Measurements from ENCODE around the gene HSD17B1. TPM values are rescaled to one million over a fixed set of nuclear protein-coding genes. Genes with fewer than 3 reads are reported as not detected.

Gene HSD17B1
- total and polyA plus RNA-seq, 2 of the 13 experiments (the other 11 are each of a cell fraction or from before 2014, with no cell fraction given): 0.54 to 0.93 TPM

DNA sequence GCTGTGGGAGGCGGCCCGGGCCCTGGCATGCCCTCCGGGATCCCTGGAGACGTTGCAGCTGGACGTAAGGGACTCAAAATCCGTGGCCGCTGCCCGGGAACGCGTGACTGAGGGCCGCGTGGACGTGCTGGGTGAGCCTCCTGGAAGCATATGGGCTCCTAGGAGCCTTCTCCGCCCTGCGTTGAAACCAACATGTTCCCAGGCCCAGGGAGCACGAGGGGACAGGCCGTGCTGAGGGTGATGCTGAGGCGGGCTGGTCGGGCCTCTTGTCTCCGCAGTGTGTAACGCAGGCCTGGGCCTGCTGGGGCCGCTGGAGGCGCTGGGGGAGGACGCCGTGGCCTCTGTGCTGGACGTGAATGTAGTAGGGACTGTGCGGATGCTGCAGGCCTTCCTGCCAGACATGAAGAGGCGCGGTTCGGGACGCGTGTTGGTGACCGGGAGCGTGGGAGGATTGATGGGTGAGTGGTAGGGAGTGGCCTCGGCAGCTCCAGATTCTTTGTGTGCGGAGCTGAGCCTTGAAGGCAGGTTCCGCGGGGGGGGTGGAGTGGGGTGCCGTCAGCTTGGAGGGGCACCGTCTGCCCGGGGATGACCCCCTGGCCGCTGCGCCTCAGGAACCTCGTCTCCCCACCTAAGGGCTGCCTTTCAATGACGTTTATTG, 567 bp downstream of the HSD17B1 start (continued):
- TF ChIP-seq ZBTB38 (CRISPR knock-in tag; IDR thresholded peaks at IDR 0.05) (peak; percentile 99), POLR2A (IDR thresholded peaks at IDR 0.05; ENCODE audit: insufficient read depth in 1 of 2, low read depth in 2 of 2, low read length in 2 of 2) (0 out of 4 replicates have a peak, but pooled peaks of 1 of the 2 experiments have one; percentile 19), PRPF4 (IDR thresholded peaks at IDR 0.05; ENCODE audit: low read depth, low read length, poor library complexity, severe bottlenecking) (peak; percentile 51), ZNF577 (CRISPR knock-in tag; IDR thresholded peaks at IDR 0.05; ENCODE audit: borderline replicate concordance, low read depth) (no peak), ZFX (CRISPR knock-in tag; IDR thresholded peaks at IDR 0.05; ENCODE audit: low read depth) (peak; percentile 51; the same call in 1 of the 2 replicates), ZNF891 (CRISPR knock-in tag; IDR thresholded peaks at IDR 0.05) (0 out of 2 replicates have a peak, but pooled peaks have one; percentile 37), HES4 (CRISPR knock-in tag; IDR thresholded peaks at IDR 0.05; ENCODE audit: borderline replicate concordance) (0 out of 2 replicates have a peak, but pooled peaks have one; percentile 14), THYN1 (CRISPR knock-in tag; IDR thresholded peaks at IDR 0.05; ENCODE audit: borderline replicate concordance, low read depth) (no peak), ZSCAN21 (CRISPR knock-in tag; IDR thresholded peaks at IDR 0.05; ENCODE audit: borderline replicate concordance) (0 out of 2 replicates have a peak, but pooled peaks have one; percentile 3), AGO2 (optimal IDR thresholded peaks at IDR 0.05; ENCODE audit: low read depth, low read length) (peak; percentile 71), ZNF251 (CRISPR knock-in tag; IDR thresholded peaks at IDR 0.05) (no peak)
- TF ChIP-seq, protein P1, sequence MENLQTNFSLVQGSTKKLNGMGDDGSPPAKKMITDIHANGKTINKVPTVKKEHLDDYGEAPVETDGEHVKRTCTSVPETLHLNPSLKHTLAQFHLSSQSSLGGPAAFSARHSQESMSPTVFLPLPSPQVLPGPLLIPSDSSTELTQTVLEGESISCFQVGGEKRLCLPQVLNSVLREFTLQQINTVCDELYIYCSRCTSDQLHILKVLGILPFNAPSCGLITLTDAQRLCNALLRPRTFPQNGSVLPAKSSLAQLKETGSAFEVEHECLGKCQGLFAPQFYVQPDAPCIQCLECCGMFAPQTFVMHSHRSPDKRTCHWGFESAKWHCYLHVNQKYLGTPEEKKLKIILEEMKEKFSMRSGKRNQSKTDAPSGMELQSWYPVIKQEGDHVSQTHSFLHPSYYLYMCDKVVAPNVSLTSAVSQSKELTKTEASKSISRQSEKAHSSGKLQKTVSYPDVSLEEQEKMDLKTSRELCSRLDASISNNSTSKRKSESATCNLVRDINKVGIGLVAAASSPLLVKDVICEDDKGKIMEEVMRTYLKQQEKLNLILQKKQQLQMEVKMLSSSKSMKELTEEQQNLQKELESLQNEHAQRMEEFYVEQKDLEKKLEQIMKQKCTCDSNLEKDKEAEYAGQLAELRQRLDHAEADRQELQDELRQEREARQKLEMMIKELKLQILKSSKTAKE (CRISPR knock-in tag; IDR thresholded peaks at IDR 0.05; ENCODE audit: borderline replicate concordance): 0 out of 2 replicates have a peak, but pooled peaks have one; percentile 9
- TF ChIP-seq, protein P2, sequence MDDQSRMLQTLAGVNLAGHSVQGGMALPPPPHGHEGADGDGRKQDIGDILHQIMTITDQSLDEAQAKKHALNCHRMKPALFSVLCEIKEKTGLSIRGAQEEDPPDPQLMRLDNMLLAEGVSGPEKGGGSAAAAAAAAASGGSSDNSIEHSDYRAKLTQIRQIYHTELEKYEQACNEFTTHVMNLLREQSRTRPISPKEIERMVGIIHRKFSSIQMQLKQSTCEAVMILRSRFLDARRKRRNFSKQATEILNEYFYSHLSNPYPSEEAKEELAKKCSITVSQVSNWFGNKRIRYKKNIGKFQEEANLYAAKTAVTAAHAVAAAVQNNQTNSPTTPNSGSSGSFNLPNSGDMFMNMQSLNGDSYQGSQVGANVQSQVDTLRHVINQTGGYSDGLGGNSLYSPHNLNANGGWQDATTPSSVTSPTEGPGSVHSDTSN (CRISPR knock-in tag; IDR thresholded peaks at IDR 0.05; ENCODE audit: borderline replicate concordance): no peak
- TF ChIP-seq, protein P3, sequence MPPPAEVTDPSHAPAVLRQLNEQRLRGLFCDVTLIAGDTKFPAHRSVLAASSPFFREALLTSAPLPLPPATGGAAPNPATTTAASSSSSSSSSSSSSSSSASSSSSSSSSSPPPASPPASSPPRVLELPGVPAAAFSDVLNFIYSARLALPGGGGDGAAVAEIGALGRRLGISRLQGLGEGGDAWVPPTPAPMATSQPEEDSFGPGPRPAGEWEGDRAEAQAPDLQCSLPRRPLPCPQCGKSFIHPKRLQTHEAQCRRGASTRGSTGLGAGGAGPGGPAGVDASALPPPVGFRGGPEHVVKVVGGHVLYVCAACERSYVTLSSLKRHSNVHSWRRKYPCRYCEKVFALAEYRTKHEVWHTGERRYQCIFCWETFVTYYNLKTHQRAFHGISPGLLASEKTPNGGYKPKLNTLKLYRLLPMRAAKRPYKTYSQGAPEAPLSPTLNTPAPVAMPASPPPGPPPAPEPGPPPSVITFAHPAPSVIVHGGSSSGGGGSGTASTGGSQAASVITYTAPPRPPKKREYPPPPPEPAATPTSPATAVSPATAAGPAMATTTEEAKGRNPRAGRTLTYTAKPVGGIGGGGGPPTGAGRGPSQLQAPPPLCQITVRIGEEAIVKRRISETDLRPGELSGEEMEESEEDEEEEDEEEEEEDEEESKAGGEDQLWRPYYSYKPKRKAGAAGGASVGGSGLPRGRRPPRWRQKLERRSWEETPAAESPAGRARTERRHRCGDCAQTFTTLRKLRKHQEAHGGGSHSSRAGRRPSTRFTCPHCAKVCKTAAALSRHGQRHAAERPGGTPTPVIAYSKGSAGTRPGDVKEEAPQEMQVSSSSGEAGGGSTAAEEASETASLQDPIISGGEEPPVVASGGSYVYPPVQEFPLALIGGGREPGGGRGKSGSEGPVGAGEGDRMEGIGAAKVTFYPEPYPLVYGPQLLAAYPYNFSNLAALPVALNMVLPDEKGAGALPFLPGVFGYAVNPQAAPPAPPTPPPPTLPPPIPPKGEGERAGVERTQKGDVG (CRISPR knock-in tag; IDR thresholded peaks at IDR 0.05; ENCODE audit: borderline replicate concordance): peak; percentile 67
- TF ChIP-seq, protein P4, sequence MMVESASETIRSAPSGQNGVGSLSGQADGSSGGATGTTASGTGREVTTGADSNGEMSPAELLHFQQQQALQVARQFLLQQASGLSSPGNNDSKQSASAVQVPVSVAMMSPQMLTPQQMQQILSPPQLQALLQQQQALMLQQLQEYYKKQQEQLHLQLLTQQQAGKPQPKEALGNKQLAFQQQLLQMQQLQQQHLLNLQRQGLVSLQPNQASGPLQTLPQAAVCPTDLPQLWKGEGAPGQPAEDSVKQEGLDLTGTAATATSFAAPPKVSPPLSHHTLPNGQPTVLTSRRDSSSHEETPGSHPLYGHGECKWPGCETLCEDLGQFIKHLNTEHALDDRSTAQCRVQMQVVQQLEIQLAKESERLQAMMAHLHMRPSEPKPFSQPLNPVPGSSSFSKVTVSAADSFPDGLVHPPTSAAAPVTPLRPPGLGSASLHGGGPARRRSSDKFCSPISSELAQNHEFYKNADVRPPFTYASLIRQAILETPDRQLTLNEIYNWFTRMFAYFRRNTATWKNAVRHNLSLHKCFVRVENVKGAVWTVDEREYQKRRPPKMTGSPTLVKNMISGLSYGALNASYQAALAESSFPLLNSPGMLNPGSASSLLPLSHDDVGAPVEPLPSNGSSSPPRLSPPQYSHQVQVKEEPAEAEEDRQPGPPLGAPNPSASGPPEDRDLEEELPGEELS (CRISPR knock-in tag; IDR thresholded peaks at IDR 0.05): no peak
